HUES6 (cell line): ENCODE results near the gene PER1.
A peak's percentile ranks its signal among the peaks of the same experiment; 100 is the strongest.

Experiments used
- H3K27ac ChIP-seq: 2 replicates; pipeline ENCODE4 v1.7.0; 2013; ENCODE audit warnings: low read depth, mild to moderate bottlenecking, low read length, inconsistent platforms
- H3K27me3 ChIP-seq: 2 replicates; pipeline ENCODE4 v1.6.1; 2013; ENCODE audit warnings: low read length; ENCODE audit not compliant: control insufficient read depth, insufficient read depth
- H3K36me3 ChIP-seq: 2 replicates; pipeline ENCODE4 v1.6.1; 2013; ENCODE audit warnings: low read length; ENCODE audit not compliant: control insufficient read depth, insufficient read depth
- H3K4me1 ChIP-seq: 2 replicates; pipeline ENCODE4 v1.6.1; 2013; ENCODE audit warnings: low read length; ENCODE audit not compliant: control insufficient read depth, insufficient read depth
- H3K4me3 ChIP-seq: 2 replicates; pipeline ENCODE4 v1.5.1; 2013; ENCODE audit warnings: low read depth, low read length
- H3K9ac ChIP-seq: one replicate; pipeline ENCODE4 v1.6.1; 2013; ENCODE audit warnings: mild to moderate bottlenecking, low read length
- H3K9me3 ChIP-seq: 2 replicates; pipeline ENCODE4 v1.6.1; 2013; ENCODE audit warnings: low read depth, low read length; ENCODE audit not compliant: control insufficient read depth, insufficient read depth

The PER1 gene

DNA sequence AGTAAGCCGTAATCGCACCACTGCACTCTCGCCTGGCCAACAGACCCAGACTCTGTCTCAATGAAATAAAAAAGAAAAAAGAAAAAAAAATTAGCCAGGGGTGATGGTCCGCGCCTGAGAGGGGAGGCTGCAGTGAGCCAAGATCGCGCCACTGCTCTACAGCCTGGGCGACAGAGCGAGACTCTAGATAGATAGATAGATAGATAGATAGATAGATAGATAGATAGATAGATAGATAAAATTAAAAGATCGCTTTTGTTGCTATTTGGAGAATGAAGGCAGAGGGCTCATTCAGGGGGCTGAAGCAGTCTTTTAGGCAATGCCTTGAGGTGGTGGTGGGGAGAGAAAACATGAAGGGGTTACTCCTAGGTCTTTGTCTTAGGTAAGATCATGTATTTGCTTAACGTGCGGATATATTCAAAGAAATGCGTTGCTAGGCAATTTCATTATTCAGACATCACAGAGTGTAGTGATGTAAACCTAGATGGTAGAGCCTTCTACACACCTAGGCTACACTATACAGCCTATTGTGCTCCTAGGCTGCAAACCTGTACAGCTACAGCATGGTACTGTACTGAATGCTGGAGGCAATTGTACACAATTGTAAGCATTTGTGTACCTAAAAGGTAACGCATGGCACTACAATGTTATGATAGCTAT lies 23.9 kb downstream of the PER1 start:
- H3K27me3 ChIP-seq = peaks cover 70% of the 10 kb centered on the region

DNA sequence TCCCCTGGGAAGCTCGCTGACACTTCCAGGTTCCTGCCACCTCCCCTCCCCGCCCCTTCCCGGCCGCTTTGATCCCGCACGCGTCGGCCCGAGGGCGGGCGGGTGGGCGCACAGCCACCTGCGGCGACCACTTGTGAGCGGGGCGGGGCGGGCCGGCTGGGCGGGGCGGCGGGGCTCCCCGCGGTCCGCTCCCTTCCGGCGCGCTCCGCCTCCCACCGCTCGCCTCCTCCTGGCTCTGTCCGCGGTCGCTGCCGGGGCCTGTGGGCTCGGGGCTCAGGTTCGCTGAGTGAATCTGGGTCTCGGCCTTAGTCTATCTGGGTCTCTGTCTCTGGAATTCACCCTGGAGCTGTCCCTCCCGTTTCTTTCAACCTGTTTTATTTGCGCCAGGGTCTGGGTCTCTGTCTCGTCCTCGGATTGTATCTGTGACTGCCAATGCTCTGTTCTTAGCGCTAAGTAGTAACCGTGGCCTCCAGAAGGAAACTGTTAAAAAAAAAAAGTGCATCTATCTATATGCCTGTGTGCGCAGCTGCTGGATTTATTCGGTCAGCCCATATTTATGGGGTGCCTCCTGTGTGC lies 25.6 kb downstream of the PER1 start:
- Histone ChIP-seq H3K9ac (no peak overlapping the region), H3K27me3 (peaks cover 85% of the 10 kb centered on the region), H3K36me3 (no peaks in the 10 kb centered on the region), H3K4me1 (peaks cover 13% of the 10 kb centered on the region), H3K27ac (no peak overlapping the region), H3K9me3 (no peaks in the 10 kb centered on the region), H3K4me3 (peak overlapping the region; percentile 78)

More for the DNA sequence above, 23.9 kb downstream of the PER1 start:
- no peak overlapping the region for H3K27ac ChIP-seq
- no peak overlapping the region for H3K9ac ChIP-seq
- H3K36me3 ChIP-seq = no peaks in the 10 kb centered on the region
- H3K4me3 ChIP-seq = no peak overlapping the region
- H3K9me3 ChIP-seq = no peaks in the 10 kb centered on the region
- H3K4me1 ChIP-seq = peaks cover 16% of the 10 kb centered on the region

DNA sequence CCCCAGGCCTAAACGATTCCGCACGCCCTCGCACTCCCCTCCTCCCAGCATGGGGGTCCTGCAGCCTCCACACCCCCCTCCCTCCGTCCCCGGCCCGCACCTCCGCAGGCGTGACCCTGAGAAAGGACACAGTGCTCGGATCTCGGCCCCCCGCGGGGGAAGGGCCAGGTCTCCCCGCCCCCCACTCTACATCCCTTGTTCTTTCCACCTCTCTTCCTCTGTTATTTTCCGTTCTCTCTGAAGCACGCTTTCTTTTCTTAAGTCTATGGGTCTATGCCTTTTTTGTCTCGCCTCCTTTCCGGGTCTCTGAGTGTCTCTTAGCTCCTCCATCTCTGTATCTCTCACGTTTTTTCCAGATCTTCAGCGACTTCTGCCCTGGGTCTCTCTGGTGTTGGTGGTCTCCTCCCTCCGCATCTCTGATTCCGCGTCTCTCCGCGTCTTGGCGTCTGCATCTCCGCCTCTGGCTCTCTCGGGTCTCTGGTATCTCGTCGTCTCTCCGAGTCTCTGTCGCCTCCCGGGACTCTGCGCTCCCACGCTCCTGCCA lies 26.2 kb downstream of the PER1 start:
- Histone ChIP-seq H3K9ac (peak overlapping the region; percentile 36), H3K27me3 (peaks cover 81% of the 10 kb centered on the region), H3K27ac (no peak overlapping the region), H3K36me3 (no peaks in the 10 kb centered on the region), H3K4me3 (peak overlapping the region; percentile 78), H3K9me3 (no peaks in the 10 kb centered on the region), H3K4me1 (peaks cover 13% of the 10 kb centered on the region)

DNA sequence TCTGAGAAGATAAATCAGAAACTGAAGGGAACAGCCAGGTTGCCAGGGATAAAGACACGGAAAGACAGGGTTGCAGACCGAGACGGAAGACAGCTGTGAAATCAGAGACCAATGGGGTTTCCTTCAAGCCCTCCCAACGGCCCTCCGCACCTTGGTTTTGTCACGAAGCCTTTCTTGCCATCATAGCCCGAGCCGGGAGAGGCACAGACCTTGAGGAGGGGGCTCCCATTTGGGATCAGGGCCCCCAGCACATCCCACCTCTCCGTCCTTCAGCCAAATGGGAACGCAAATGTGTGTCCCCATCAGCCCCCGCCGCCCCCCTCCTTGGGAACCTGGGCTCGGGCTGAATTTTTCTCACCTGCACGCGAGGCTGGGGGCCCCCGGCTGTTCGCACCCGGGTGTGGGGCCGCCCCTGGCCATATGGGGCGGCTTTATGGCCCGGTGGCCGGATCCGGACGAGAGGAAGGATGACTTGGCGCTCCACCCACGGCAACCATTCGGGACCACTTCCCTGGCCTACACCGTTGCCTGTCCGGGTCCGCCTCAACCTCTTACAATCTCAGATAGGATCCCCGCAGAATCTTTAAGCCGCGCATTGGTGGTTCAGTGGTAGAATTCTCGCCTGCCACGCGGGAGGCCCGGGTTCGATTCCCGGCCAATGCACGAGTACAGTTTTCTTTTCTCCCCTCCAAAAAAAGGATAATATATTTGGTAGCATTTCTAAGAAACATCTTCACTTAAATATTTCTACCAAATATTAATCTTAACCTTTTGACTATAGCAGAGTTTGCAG lies 26.9 kb downstream of the PER1 start:
- H3K4me1 ChIP-seq = peaks cover 13% of the 10 kb centered on the region
- H3K9ac ChIP-seq = peak overlapping the region; percentile 11
- peak overlapping the region; percentile 78 for H3K4me3 ChIP-seq
- H3K27ac ChIP-seq = no peak overlapping the region
- peaks cover 81% of the 10 kb centered on the region for H3K27me3 ChIP-seq
- H3K36me3 ChIP-seq = no peaks in the 10 kb centered on the region
- H3K9me3 ChIP-seq = no peaks in the 10 kb centered on the region

DNA sequence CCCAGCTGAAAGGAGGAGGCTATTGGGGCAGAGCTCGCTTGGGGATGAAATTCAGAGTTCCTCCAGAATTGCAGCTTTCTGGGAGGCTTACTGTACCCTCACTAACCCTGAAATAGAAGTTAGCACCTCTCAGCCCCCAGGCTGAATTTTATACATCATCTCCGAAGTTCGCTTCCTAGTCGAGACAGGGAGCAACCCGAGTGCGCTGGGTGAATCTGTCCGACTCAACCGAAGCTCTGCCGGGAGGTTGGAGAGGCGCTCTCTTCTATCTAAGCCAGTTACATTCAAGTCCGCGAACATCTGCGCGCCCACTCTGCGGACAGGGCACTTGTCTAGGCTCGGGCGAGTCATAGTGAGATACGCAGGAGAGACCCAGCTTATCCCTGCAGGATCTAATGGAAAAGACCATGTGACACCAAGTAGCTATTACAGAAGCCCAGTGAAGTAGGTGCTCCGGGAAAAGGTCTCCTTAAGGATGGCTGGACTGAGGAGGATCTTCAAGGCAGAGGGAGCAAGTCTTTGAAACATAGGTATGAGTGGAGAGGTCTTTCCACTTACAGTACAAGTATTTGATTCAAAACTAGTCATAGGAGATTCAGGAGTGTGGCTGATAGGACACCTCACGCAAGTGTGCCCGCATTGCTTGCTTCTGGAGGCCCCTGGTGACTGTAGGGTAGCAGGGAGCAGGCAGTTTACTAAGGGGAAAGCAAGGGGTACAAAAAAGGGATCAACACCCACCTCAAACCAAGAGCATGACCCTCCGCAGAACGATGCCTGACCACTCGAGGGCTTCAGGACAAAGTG lies 27.7 kb downstream of the PER1 start:
- Histone ChIP-seq H3K4me1 (peaks cover 13% of the 10 kb centered on the region), H3K9me3 (no peaks in the 10 kb centered on the region), H3K4me3 (peak overlapping the region; percentile 78), H3K36me3 (no peaks in the 10 kb centered on the region), H3K9ac (peak overlapping the region; percentile 11), H3K27me3 (peaks cover 73% of the 10 kb centered on the region), H3K27ac (no peak overlapping the region)

DNA sequence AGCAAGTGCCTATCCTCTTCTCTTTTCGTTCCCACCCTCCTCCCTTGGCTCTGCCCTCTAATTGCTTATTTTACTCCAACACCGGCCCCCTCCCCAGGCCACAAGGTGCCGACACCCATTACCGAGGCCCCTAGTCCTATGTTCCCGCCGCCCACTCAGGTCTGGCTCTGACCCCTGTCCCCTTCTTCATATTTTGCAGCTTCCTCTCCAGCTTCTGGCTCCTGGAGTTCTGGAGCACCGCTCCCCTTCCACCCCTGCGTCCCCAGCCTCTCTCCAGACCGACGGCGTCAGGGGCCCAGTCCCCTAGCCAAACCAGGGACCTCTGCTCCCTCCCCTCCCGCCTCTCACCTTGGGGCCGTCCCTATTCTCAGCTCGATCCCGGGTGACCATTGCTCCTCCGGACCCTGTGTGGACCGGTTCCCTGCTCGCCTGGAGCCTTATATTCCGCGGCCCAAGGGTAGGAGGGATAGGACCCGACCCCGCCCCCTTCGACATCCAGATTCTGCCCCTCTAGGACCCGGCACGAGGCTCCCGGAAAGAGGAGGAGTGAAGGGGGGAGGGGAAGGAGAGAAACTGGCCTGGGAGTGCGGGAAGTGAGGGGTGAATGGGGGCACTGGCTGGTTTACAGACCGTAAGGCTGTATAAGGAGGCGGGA lies 28.4 kb downstream of the PER1 start, which contains the start of gene HES7:
Gene HES7, minus strand, starts transcription at position 412 of the 655 bp plus-strand sequence. Its CDS starts 22 bp downstream, at position 390.
- Histone ChIP-seq H3K4me3 (peak within 1 kb of the TSS; percentile 78), H3K4me1 (peaks cover 13% of the 10 kb centered on the region), H3K27me3 (peaks cover 66% of the 10 kb centered on the region), H3K27ac (no peak within 1 kb of the TSS), H3K9ac (peak within 1 kb of the TSS; percentile 11), H3K9me3 (no peaks in the 10 kb centered on the region), H3K36me3 (no peaks in the 10 kb centered on the region)

DNA sequence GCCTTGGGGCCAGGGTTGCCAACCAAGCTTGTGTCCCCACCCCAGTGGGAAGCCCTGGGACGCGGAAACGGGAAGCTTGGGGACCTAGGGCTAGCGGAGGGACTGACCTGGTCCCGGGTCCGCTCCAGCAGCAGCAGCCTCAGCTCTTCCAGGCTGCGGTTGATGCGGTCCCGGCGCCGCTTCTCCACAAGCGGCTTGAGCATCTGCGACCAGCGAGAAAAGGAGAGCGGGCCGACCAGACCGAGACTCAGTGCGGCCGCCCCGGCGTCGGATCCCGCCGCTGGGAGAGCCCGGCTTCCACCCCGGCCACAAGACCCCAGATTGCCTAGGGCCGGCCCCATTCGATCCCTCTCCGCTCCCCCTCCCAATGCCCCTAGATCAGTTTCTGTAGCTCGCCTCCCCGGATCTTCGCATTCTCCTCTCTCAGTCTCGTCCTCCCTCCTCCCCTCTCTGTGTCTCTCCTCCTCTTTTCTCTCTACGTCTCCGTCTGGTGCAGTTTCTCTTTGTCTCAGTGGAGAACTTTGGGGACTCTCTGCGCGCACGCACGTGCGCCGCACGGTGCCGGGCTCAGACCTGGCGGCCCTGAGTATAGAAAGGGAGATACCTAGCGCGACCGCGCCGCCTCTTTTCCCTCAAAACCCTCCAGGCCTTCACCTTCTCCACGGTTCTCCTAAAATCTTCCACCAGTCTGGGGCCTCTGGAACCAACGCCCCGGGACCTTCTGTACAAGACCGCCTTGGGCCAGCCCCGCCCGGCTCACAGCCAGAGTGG lies 29.1 kb downstream of the PER1 start:
- Histone ChIP-seq H3K36me3 (no peaks in the 10 kb centered on the region), H3K27ac (no peak overlapping the region), H3K9me3 (no peaks in the 10 kb centered on the region), H3K9ac (peak overlapping the region; percentile 2), H3K27me3 (peaks cover 64% of the 10 kb centered on the region), H3K4me3 (peak overlapping the region; percentile 78), H3K4me1 (peaks cover 13% of the 10 kb centered on the region)

DNA sequence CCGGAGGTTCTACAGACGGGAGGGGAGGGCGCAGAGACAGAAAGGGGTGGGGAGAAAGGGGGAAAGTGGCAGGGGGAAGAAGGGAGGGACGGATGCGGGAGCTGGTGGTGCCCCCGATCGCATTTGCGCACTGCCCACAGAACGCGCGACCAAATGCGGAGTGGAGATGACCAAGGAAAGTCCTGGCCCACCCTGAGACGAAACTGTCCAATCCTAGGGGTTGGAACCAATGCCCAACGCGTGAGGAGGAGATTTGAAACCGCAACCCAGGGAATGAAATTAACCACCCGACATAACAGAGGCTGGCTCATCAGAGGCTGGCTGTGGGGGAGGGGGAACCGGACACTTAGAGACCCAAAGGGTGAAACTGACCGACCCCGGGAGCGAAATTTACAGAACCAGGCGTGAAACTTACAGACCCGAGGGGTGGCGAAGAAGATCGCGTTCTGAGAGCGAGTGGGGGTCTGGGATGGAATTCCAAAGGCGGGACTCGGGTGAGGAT lies 29.7 kb downstream of the PER1 start:
- no peaks in the 10 kb centered on the region for H3K36me3 ChIP-seq
- peak overlapping the region; percentile 2 for H3K9ac ChIP-seq
- peak overlapping the region; percentile 78 for H3K4me3 ChIP-seq
- H3K9me3 ChIP-seq = no peaks in the 10 kb centered on the region
- H3K27me3 ChIP-seq = peaks cover 64% of the 10 kb centered on the region
- H3K27ac ChIP-seq = no peak overlapping the region
- H3K4me1 ChIP-seq = peaks cover 13% of the 10 kb centered on the region

DNA sequence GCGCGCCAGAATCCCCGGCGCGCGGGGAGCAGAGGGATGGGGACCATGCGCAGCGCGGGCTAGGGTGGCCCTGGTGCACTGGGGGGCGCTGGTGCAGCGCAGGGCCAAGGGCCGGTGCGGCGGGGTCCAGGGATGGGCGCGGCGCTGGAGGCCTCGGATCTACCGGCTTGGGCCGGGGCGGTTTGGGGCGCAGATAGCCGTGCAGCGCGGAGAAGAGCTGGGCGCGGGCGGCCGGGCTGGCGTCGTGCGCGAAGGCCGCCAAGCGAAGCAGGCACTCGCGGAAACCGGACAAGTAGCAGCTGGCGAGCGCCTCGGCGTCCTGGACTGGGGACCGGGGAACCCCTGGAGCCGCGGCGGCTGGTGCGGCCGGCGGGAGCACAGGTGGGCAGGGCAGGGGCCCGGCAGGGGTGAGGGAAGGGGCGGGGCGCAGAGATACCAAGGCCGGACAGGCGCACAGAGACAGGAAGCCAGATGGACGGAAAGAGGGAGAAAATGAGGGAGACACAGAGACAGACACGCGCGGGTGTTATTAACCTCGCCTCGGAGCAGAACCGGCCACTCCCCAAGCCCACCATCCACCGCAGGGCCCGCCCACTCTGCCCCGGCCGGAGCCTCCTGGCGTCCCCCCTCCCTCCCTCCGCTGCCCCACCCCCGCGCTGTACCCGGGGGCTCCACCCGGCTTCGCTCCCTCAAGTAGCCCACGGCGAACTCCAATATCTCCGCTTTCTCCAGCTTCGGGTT lies 30.4 kb downstream of the PER1 start:
- Histone ChIP-seq H3K4me3 (peak overlapping the region; percentile 78), H3K9ac (no peak overlapping the region), H3K9me3 (no peaks in the 10 kb centered on the region), H3K4me1 (peaks cover 10% of the 10 kb centered on the region), H3K27me3 (peaks cover 64% of the 10 kb centered on the region), H3K27ac (no peak overlapping the region), H3K36me3 (no peaks in the 10 kb centered on the region)
